Iris pigment epithelial cell (primary cell): ENCODE results near the gene IL4.
"Not testable (repeated sequence)": the region's sequence is repeated elsewhere in the genome, so short reads cannot be mapped to it uniquely, and the experiment has no call there.

Experiments
- DNase-seq: peaks from one replicate; pipeline ENCODE4 v3.0.0-alpha.2; 2011; ENCODE audit warnings: low read depth

IL4 gene

GRCh38 chr5:132674671-132675506 is 1.1 kb downstream of the IL4 start:
- peak; percentile 97 for DNase-seq

GRCh38 chr5:132675936-132676689 is 2.3 kb downstream of the IL4 start:
- no peak for DNase-seq

- peak; percentile 91 for DNase-seq
Measured at GRCh38 chr5:132677191-132677590, 3.4 kb downstream of the IL4 start.

- no peak for DNase-seq
Measured at GRCh38 chr5:132677682-132678400, 4.1 kb downstream of the IL4 start.

GRCh38 chr5:132678735-132679134 is 4.9 kb downstream of the IL4 start:
- no peak for DNase-seq

- no peak for DNase-seq
Measured at GRCh38 chr5:132679166-132679565, 5.4 kb downstream of the IL4 start.

GRCh38 chr5:132679717-132680380 is 6.1 kb downstream of the IL4 start:
- DNase-seq, result no peak

GRCh38 chr5:132680780-132681475 is 7.1 kb downstream of the IL4 start:
- DNase-seq, result no peak

GRCh38 chr5:132681476-132681831 is 7.7 kb downstream of the IL4 start:
- DNase-seq, result no peak

- DNase-seq, result no peak
Measured at GRCh38 chr5:132681983-132682382, 8.2 kb downstream of the IL4 start.

GRCh38 chr5:132684491-132684890 is 10.7 kb downstream of the IL4 start:
- DNase-seq, result no peak

- DNase-seq, result no peak
Measured at GRCh38 chr5:132684922-132685720, 11.3 kb downstream of the IL4 start.

- DNase-seq, result no peak
Measured at GRCh38 chr5:132686193-132686592, 12.4 kb downstream of the IL4 start.

- no peak for DNase-seq
Measured at GRCh38 chr5:132687995-132688394, 14.2 kb downstream of the IL4 start.

GRCh38 chr5:132688536-132689339 is 14.9 kb downstream of the IL4 start:
- peak; percentile 70 for DNase-seq

GRCh38 chr5:132689513-132689912 is 15.7 kb downstream of the IL4 start:
- DNase-seq, result no peak

GRCh38 chr5:132690156-132690555 is 16.4 kb downstream of the IL4 start:
- no peak for DNase-seq

- not testable (repeated sequence) for DNase-seq
Measured at GRCh38 chr5:132691755-132692631, 18.2 kb downstream of the IL4 start.

GRCh38 chr5:132692632-132692967 is 18.8 kb downstream of the IL4 start:
- no peak for DNase-seq
